ENCODE data around the gene GZF1. TPM values are rescaled to one million over a fixed set of nuclear protein-coding genes. Genes with fewer than 3 reads are reported as not detected.

The GZF1 gene
- polyA plus RNA-seq, 1 of the 3 experiments (the other 2 are of a cell fraction) = 20.6 TPM

DNA sequence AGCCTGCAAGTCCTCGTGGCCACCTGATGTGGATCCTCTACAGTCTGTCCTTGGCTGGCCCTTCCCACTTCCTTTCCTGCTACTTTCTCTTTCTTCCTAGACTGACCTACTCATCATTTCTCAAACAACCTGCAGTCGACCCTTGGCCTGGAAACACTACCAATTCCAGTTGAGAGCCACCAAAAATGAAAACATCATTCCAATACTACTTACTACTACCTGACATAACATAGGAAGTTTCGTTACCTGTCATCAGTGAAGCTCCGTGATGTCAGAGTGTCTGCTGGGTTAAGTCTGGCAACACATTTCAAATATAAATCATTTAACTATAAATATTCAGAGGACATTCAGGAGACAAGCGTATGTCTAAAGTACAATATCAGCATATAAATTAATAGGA, 13.8 kb downstream of the GZF1 start:
- peaks cover 42 to 53% of the 10 kb centered on the region in 2 experiments for H3K36me3 ChIP-seq (replicated peaks in 1 of 2; ENCODE audit: control insufficient read depth in 1 of 2, insufficient read depth in 2 of 2, low read length in 1 of 2)
- no peak overlapping the region for H3K4me2 ChIP-seq
- no peaks in the 10 kb centered on the region for H3K9me3 ChIP-seq
- H4K20me1 ChIP-seq (ENCODE audit: insufficient read depth) = no peaks in the 10 kb centered on the region
- H3K27me3 ChIP-seq (ENCODE audit: insufficient read depth) = no peaks in the 10 kb centered on the region
- TF ChIP-seq, protein P1, sequence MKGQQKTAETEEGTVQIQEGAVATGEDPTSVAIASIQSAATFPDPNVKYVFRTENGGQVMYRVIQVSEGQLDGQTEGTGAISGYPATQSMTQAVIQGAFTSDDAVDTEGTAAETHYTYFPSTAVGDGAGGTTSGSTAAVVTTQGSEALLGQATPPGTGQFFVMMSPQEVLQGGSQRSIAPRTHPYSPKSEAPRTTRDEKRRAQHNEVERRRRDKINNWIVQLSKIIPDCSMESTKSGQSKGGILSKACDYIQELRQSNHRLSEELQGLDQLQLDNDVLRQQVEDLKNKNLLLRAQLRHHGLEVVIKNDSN (IDR thresholded peaks at IDR 0.05; ENCODE audit: borderline replicate concordance, low read depth) = no peak
- TF ChIP-seq GATA2 (CRISPR knock-in tag; IDR thresholded peaks at IDR 0.05) = no peak
- TF ChIP-seq EZH2phosphoT487 (IDR thresholded peaks at IDR 0.05; ENCODE audit: borderline replicate concordance, low read depth) = no peak
- TF ChIP-seq MXI1 (IDR thresholded peaks at IDR 0.05; ENCODE audit: low read depth, low read length) = no peak
- no peak for TF ChIP-seq TCF12 (IDR thresholded peaks at IDR 0.05)
- no peak for TF ChIP-seq GABPA (IDR thresholded peaks at IDR 0.05; ENCODE audit: low read depth)
- no peak for TF ChIP-seq NRF1 (IDR thresholded peaks at IDR 0.05; ENCODE audit: low read depth, low read length)
- no peak for TF ChIP-seq FOXJ3 (CRISPR knock-in tag; IDR thresholded peaks at IDR 0.05)
- TF ChIP-seq EP300 (IDR thresholded peaks at IDR 0.05; ENCODE audit: borderline replicate concordance in 1 of 2, low read depth in 1 of 2, low read length in 1 of 2) = no peak
- no peak for TF ChIP-seq MEF2A (IDR thresholded peaks at IDR 0.05; ENCODE audit: borderline replicate concordance, low read depth)
- TF ChIP-seq SIN3A (IDR thresholded peaks at IDR 0.05; ENCODE audit: borderline replicate concordance, low read depth, low read length) = no peak
- TF ChIP-seq RAD21 (IDR thresholded peaks at IDR 0.05; ENCODE audit: low read length) = no peak
- no peak for TF ChIP-seq RCOR1 (IDR thresholded peaks at IDR 0.05; ENCODE audit: low read length)
- no peak for TF ChIP-seq PBX3 (IDR thresholded peaks at IDR 0.05)
- no peak for TF ChIP-seq RFX5 (IDR thresholded peaks at IDR 0.05; ENCODE audit: low read length)
- TF ChIP-seq ZBTB33 (IDR thresholded peaks at IDR 0.05; ENCODE audit: borderline replicate concordance, low read depth) = no peak
- H2AFZ ChIP-seq (ENCODE audit: low read depth) = no peak overlapping the region
- H3K79me2 ChIP-seq (ENCODE audit: insufficient read depth) = no peaks in the 10 kb centered on the region
- no peaks in the 10 kb centered on the region for H3K4me1 ChIP-seq (ENCODE audit: control insufficient read depth in 1 of 2, insufficient read depth in 2 of 2, low read depth in 1 of 2, low read length in 1 of 2)
- WGBS (ENCODE audit: low lambda C conversion rate) = 88% methylated on average over 5 of the region's 5 CpGs
- no peak overlapping the region for H3K9ac ChIP-seq
- DNase-seq = no peak
- H3F3A ChIP-seq (replicated peaks; ENCODE audit: insufficient read depth) = no peaks in the 10 kb centered on the region
- POLR2A ChIA-PET = no interaction called here
- no peak overlapping the region for H3K4me3 ChIP-seq (ENCODE audit: low read depth in 2 of 2, low read length in 1 of 2)
- H3K9me2 ChIP-seq = no peaks in the 10 kb centered on the region
- CTCF ChIA-PET = interaction anchor here (0.7 kb wide), 1 partner anchor 11 kb away, joined by 3 read pairs; no protein-coding TSS in a partner anchor
- no peak overlapping the region for H3K27ac ChIP-seq (ENCODE audit: low read depth in 2 of 2, low read length in 1 of 2)

Measured in SK-N-SH (cell line).